Gastrocnemius medialis (tissue), 4 donors: ENCODE results near the gene USB1. TPM values are rescaled to one million over a fixed set of nuclear protein-coding genes. Genes with fewer than 3 reads are reported as not detected.

Experiments
- ATAC-seq, 2 donors: fragments of 150-250 bp; one replicate each; pipeline ENCODE4 v1.9.1; 2016
- DNase-seq, 2 donors: peaks; one replicate each; pipeline ENCODE4 v3.0.0-alpha.2; 2019
- H3K27ac ChIP-seq, 4 donors: fragments of 200-600 bp; sonication (generic); 1 replicate in 1 of 4; 2 replicates in 3 of 4; pipeline ENCODE4 v1.5.1; 2016 to 2018; ENCODE audit warnings: mild to moderate bottlenecking in 2 of 4, moderate library complexity in 1 of 4
- H3K27me3 ChIP-seq, 3 donors: fragments of 200-600 bp; sonication (generic) in 2 of 3; 1 replicate in 1 of 3; 2 replicates in 2 of 3; pipeline versions ENCODE4 v1.5.1 to v1.6.0; 2016 to 2019; ENCODE audit warnings: mild to moderate bottlenecking in 1 of 3, moderate library complexity in 1 of 3
- H3K36me3 ChIP-seq, 2 donors: fragments of 200-600 bp; sonication (generic) in 1 of 2; one replicate each; pipeline ENCODE4 v1.5.1; 2017 to 2018
- H3K4me1 ChIP-seq, 2 donors: fragments of 200-600 bp; sonication (generic) in 1 of 2; one replicate each; pipeline ENCODE4 v1.5.1; 2016 to 2017; ENCODE audit warnings: mild to moderate bottlenecking in 2 of 2
- H3K4me3 ChIP-seq, 4 donors: fragments of 200-600 bp; sonication (generic) in 3 of 4; 1 replicate in 1 of 4; 2 replicates in 3 of 4; pipeline ENCODE4 v1.5.1; 2016 to 2019; ENCODE audit warnings: mild to moderate bottlenecking in 2 of 4
- H3K9me3 ChIP-seq, 3 donors: fragments of 200-600 bp; sonication (generic) in 2 of 3; 1 replicate in 1 of 3; 2 replicates in 2 of 3; pipeline ENCODE4 v1.5.1; 2016 to 2019
- POLR2A ChIP-seq, 2 donors: fragments of 450-650 bp; IDR thresholded peaks; one replicate each; pipeline ENCODE4 v1.6.1; 2017; ENCODE audit warnings: antibody characterized with exemption in 2 of 2, mild to moderate bottlenecking in 2 of 2, moderate library complexity in 2 of 2
- in situ Hi-C, 4 donors: fragments of 200-750 bp; cut with MboI; loops; one replicate each; pipeline versions ENCODE4 v1.15.0 to v1.8.0; 2017; ENCODE audit warnings: low sequenced_read_pairs in 4 of 4
- intact Hi-C: fragments of 100-400 bp; cut with DNase I; formaldehyde crosslinking; loops from one replicate; pipeline ENCODE4 v1.15.1; 2023; ENCODE audit warnings: low total_unique reads
- total RNA-seq, 4 donors: library from RNA; depleted of rRNA; stranded (reverse); fragments of >200 nt; gene quantifications; one replicate each; pipeline versions ENCODE4 v1.1.0 to v1.2.3, GENCODE V29; 2016
- TF ChIP-seq, protein P1 (sequence below), 5 experiments: fragments of 450-650 bp in 3 of 5; fragments of 200-600 bp in 2 of 5; sonication (generic) in 2 of 5; IDR thresholded peaks in 4 of 5; conservative IDR thresholded peaks in 1 of 5; 1 replicate in 4 of 5; 2 replicates in 1 of 5; pipeline ENCODE4 v1.5.1; 2016 to 2019; ENCODE audit warnings: antibody characterized with exemption in 5 of 5, mild to moderate bottlenecking in 3 of 5, moderate library complexity in 3 of 5

USB1 gene
- total RNA-seq, 4 donors from 2014 or later: 5.7 to 31.2 (median 15.9) TPM

DNA sequence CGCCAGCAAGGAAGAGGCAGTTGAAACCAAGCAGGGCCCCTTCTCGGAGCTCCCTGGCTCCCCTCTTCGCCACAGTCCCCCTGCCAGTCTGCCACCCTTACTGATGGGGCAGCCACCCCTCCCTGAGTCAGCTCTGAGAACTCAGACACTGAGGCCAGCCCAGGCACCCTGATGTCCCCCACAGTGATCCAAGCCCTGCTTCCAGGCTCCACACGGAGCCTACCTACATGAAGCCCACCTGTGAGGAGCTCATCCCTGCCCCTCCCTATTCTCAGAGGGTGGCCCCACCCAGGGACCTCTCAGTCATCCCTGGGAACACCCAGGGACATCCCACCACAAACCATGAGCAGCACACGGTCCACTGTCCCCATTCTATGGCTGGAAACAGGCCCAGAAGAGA lies 39.2 kb upstream of the USB1 start:
- no peak for ATAC-seq
- Histone ChIP-seq H3K4me3 (no peak overlapping the region), H3K27ac (no peak overlapping the region), H3K36me3 (no peaks in the 10 kb centered on the region), H3K4me1 (no peaks in the 10 kb centered on the region), H3K9me3 (no peaks in the 10 kb centered on the region), H3K27me3 (no peaks in the 10 kb centered on the region)
- in situ Hi-C loops: no loop called here
- intact Hi-C loops: no loop called here
- DNase-seq: no peak
- TF ChIP-seq, protein P1, sequence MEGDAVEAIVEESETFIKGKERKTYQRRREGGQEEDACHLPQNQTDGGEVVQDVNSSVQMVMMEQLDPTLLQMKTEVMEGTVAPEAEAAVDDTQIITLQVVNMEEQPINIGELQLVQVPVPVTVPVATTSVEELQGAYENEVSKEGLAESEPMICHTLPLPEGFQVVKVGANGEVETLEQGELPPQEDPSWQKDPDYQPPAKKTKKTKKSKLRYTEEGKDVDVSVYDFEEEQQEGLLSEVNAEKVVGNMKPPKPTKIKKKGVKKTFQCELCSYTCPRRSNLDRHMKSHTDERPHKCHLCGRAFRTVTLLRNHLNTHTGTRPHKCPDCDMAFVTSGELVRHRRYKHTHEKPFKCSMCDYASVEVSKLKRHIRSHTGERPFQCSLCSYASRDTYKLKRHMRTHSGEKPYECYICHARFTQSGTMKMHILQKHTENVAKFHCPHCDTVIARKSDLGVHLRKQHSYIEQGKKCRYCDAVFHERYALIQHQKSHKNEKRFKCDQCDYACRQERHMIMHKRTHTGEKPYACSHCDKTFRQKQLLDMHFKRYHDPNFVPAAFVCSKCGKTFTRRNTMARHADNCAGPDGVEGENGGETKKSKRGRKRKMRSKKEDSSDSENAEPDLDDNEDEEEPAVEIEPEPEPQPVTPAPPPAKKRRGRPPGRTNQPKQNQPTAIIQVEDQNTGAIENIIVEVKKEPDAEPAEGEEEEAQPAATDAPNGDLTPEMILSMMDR (IDR thresholded peaks at IDR 0.05 in 4 of 5, conservative IDR thresholded peaks at IDR 0.05 in 1 of 5): no peak
- TF ChIP-seq POLR2A (IDR thresholded peaks at IDR 0.05): no peak

DNA sequence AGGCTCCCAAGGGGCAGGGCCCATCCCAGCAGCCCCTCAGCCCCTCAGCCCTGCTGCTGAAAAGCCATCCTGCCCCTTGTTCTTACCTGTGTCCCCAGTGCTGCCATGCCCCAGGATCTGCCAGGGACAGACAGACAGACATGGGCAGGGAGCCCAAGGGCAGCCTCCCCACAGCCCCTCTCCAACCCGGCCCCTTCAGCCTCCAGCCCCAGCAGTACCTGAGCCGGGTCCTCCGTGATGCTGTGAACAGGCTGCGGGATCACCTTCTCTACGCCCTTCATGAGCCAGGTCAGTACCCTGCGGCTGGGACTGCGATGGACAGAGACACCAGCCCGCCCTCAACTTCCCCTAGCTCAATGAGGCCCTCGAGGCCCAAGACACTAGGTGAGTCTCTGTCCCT lies 38.5 kb upstream of the USB1 start:
- in situ Hi-C loops (no loop called here), intact Hi-C loops (no loop called here)
- H3K27ac ChIP-seq: no peak overlapping the region
- no peaks in the 10 kb centered on the region for H3K4me1 ChIP-seq
- DNase-seq: no peak
- no peak for TF ChIP-seq POLR2A (IDR thresholded peaks at IDR 0.05)
- TF ChIP-seq, protein P1 (IDR thresholded peaks at IDR 0.05 in 4 of 5, conservative IDR thresholded peaks at IDR 0.05 in 1 of 5): no peak
- no peak for ATAC-seq
- H3K9me3 ChIP-seq: no peaks in the 10 kb centered on the region
- no peak overlapping the region for H3K4me3 ChIP-seq
- no peaks in the 10 kb centered on the region for H3K36me3 ChIP-seq
- H3K27me3 ChIP-seq: no peaks in the 10 kb centered on the region

DNA sequence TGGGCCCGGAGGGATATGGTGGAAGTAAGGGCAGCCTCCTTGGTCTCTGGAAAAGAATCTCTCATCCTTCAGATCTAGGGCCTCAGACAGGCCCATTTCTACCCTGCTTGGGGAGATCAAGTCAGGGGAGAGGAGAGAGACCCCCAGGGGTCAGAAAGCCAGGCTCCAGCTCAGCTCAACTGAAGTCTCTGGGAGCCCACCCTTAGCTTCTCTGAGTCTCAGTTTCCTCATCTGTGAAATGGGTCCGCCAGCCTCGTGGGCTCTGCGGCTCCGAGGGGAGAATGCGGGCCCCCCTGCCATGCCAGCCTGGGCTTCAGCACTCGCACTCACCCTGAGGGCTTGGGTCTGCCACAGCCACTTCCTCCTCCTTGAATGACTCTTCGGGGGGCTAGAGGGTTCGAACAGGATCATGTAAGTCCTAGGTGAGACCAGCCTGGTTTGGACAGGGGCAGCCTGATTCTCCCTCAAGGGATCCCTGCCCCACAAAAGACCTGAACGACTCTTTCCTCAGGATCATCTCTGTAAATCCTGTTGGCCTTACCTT lies 37.0 kb upstream of the USB1 start:
- no peaks in the 10 kb centered on the region for H3K9me3 ChIP-seq
- in situ Hi-C loops (no loop called here), intact Hi-C loops (no loop called here)
- TF ChIP-seq, protein P1 (IDR thresholded peaks at IDR 0.05 in 4 of 5, conservative IDR thresholded peaks at IDR 0.05 in 1 of 5): no peak
- no peak for TF ChIP-seq POLR2A (IDR thresholded peaks at IDR 0.05)
- no peak for ATAC-seq
- no peaks in the 10 kb centered on the region for H3K4me1 ChIP-seq
- no peaks in the 10 kb centered on the region for H3K27me3 ChIP-seq
- H3K4me3 ChIP-seq: no peak overlapping the region
- no peak for DNase-seq
- H3K36me3 ChIP-seq: no peaks in the 10 kb centered on the region
- no peak overlapping the region for H3K27ac ChIP-seq

DNA sequence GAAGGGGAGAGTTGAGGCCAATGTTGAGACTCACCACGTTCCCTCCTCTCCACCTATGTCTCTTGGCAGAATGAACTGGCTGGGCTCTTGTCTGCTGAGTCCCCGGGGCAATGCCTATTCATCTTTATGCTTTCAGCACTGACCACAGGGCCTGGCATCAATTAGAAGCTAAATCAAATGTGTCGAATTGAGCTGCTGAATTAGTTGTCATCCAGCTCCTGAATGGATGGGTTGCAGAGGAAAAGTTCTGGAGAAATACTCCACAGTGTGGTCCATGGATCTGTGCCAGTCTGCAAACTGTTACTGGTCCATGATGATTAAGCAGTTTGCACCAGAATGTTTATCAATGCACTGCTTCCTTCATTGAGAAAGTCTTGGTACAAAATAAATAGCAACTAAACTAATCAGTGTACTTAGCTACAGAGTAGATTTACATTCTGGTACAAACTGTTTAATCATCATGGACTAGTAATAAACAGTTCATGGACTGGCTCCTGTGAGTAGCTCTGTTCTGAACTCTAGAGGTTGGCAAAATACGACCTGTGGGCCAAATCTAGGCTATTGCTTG lies 34.9 kb upstream of the USB1 start:
- TF ChIP-seq, protein P1 (IDR thresholded peaks at IDR 0.05 in 4 of 5, conservative IDR thresholded peaks at IDR 0.05 in 1 of 5): no peak
- no peak for TF ChIP-seq POLR2A (IDR thresholded peaks at IDR 0.05)
- DNase-seq (no peak), ATAC-seq (no peak)
- Histone ChIP-seq H3K27me3 (no peaks in the 10 kb centered on the region), H3K4me3 (no peak overlapping the region), H3K9me3 (no peaks in the 10 kb centered on the region), H3K4me1 (no peaks in the 10 kb centered on the region), H3K27ac (no peak overlapping the region), H3K36me3 (no peaks in the 10 kb centered on the region)
- in situ Hi-C loops (no loop called here), intact Hi-C loops (no loop called here)

DNA sequence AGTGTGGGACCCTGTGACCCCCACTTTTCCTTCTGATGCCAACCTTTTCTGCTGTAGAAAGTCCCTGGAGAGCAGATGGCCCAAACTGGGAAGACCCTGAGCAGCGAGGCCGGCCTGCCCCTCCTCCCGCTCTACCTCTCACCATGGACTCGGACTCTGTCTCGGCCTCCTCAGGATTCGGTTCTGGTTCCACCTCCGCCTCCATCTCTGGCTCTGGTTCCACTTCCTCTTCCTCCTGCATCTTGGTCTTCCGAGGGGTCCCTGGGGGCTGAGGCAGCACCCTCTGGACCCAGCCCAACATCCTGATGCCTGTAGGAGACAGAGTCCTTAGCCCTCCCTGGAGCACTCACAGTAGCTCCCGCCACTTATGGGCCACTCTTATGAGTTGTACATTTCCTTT lies 34.2 kb upstream of the USB1 start:
- TF ChIP-seq POLR2A (IDR thresholded peaks at IDR 0.05): no peak
- TF ChIP-seq, protein P1 (IDR thresholded peaks at IDR 0.05 in 4 of 5, conservative IDR thresholded peaks at IDR 0.05 in 1 of 5): no peak
- no peak for ATAC-seq
- H3K36me3 ChIP-seq: no peaks in the 10 kb centered on the region
- DNase-seq: no peak
- intact Hi-C loops (no loop called here), in situ Hi-C loops (no loop called here)
- no peak overlapping the region for H3K27ac ChIP-seq
- H3K4me1 ChIP-seq: no peaks in the 10 kb centered on the region
- peaks cover 0 to 2% (median 0%) of the 10 kb centered on the region in 3 donors for H3K27me3 ChIP-seq
- no peaks in the 10 kb centered on the region for H3K9me3 ChIP-seq
- no peak overlapping the region for H3K4me3 ChIP-seq
